SH-SY5Y (cell line): ENCODE measurements around the gene CRYGA.

ENCODE experiments used
- GATA2 ChIP-seq: IDR thresholded peaks from 2 replicates; pipeline ENCODE4 v1.6.1; 2011; ENCODE audit warnings: mild to moderate bottlenecking, low read depth, low read length
- GATA3 ChIP-seq: IDR thresholded peaks from 2 replicates; pipeline ENCODE4 v1.6.1; 2011; ENCODE audit warnings: low read depth, mild to moderate bottlenecking, low read length, moderate library complexity

GRCh38 chr2:208130712-208131110 lies 32.7 kb downstream of the CRYGA start:
- TF ChIP-seq GATA3 = no peak
- TF ChIP-seq GATA2 = no peak
